K562 (cell line): ENCODE data around the gene CLCNKB. TPM values are rescaled to one million over a fixed set of nuclear protein-coding genes. Genes with fewer than 3 reads are reported as not detected.

Experiments used
- CHD2 ChIP-seq: IDR thresholded peaks from 2 replicates; pipeline ENCODE4 v1.6.1; 2011; ENCODE audit warnings: low read depth, low read length
- DMBX1 ChIP-seq: fragments of 250-450 bp; sonication (Bioruptor Pico); IDR thresholded peaks from 2 replicates; pipeline ENCODE4 v1.8.0; 2022; ENCODE audit warnings: inconsistent platforms, mild to moderate bottlenecking, moderate library complexity, borderline replicate concordance
- KLF6 ChIP-seq: fragments of 250-450 bp; sonication (Bioruptor Pico); IDR thresholded peaks from 2 replicates; pipeline ENCODE4 v1.4.0; 2020; ENCODE audit warnings: mild to moderate bottlenecking, moderate library complexity, borderline replicate concordance
- L3MBTL2 ChIP-seq: fragments of 450-650 bp; IDR thresholded peaks from 2 replicates; pipeline ENCODE4 v1.6.1; 2016; ENCODE audit warnings: mild to moderate bottlenecking, moderate library complexity
- NFRKB ChIP-seq: fragments of 450-650 bp; IDR thresholded peaks from 2 replicates; pipeline ENCODE4 v1.6.1; 2016; ENCODE audit warnings: low read depth
- POLR2G ChIP-seq: fragments of 200-400 bp; formaldehyde crosslinking; IDR thresholded peaks from 2 replicates; pipeline ENCODE4 v1.6.1; 2017; ENCODE audit warnings: low read depth, mild to moderate bottlenecking, antibody characterized with exemption, low read length, moderate library complexity
- POLR3G ChIP-seq: IDR thresholded peaks from 2 replicates; pipeline ENCODE4 v1.6.1; 2011; ENCODE audit not compliant: insufficient read length, insufficient replicate concordance; ENCODE audit errors: extremely low read depth
- PRDM10 ChIP-seq: fragments of 450-650 bp; IDR thresholded peaks from 2 replicates; pipeline ENCODE4 v1.6.1; 2018; ENCODE audit not compliant: partially characterized antibody
- RB1 ChIP-seq: fragments of 450-650 bp; IDR thresholded peaks from 2 replicates; pipeline ENCODE4 v1.6.1; 2017; ENCODE audit warnings: low read depth, mild to moderate bottlenecking
- RBM17 ChIP-seq: fragments of 200-400 bp; formaldehyde crosslinking; IDR thresholded peaks from 2 replicates; pipeline ENCODE4 v1.6.1; 2017; ENCODE audit warnings: low read depth, mild to moderate bottlenecking, low read length, borderline replicate concordance
- SOX6 ChIP-seq: fragments of 450-650 bp; IDR thresholded peaks from 2 replicates; pipeline ENCODE4 v1.6.1; 2014; ENCODE audit warnings: mild to moderate bottlenecking
- ZFX ChIP-seq: sonication (generic); formaldehyde crosslinking; IDR thresholded peaks from 2 replicates; pipeline ENCODE4 v1.8.0; 2022; ENCODE audit warnings: mild to moderate bottlenecking, missing genetic modification reagents, moderate library complexity
- polyA plus RNA-seq, 8 experiments: library from polyadenylated mRNA; depleted of rRNA in 4 of 8; stranded (reverse) in 5 of 8; unstranded in 3 of 8; fragments of >200 nt; fragmentation: Nextera tagmentation in 2 of 8; fragmentation: Illumina TruSeq in 1 of 8; extraction: Ambion mirVana in 2 of 8; extraction: Trizol in 1 of 8; gene quantifications; 2 replicates each; pipeline versions ENCODE4 v1.2.1 to v1.2.3, GENCODE V29; 2011 to 2014; ENCODE audit warnings: inconsistent platforms in 1 of 8, missing spikeins in 1 of 8
- total RNA-seq, 7 experiments: library from RNA; depleted of rRNA in 6 of 7; stranded (reverse); fragments of >200 nt in 6 of 7; fragmentation: Illumina TruSeq in 2 of 7; extraction: Trizol in 2 of 7; gene quantifications; 2 replicates each; pipeline versions ENCODE4 v1.2.1 to v1.2.3, GENCODE V29; 2011 to 2021; ENCODE audit warnings: low replicate concordance in 1 of 7
- TF ChIP-seq, protein P1 (sequence below): sonication (generic); formaldehyde crosslinking; IDR thresholded peaks from 2 replicates; pipeline ENCODE4 v1.8.0; 2022; ENCODE audit warnings: mild to moderate bottlenecking, missing genetic modification reagents
- TF ChIP-seq, protein P2 (sequence below), 3 experiments: IDR thresholded peaks in 2 of 3; conservative IDR thresholded peaks in 1 of 3; 2 replicates each; pipeline ENCODE4 v1.5.1; 2011 to 2012; ENCODE audit warnings: low read length in 3 of 3, mild to moderate bottlenecking in 3 of 3, control low read depth in 2 of 3, improper control_type of control experiment in 1 of 3, inconsistent platforms in 1 of 3, low read depth in 1 of 3, mixed read lengths in 1 of 3, moderate library complexity in 1 of 3; ENCODE audit not compliant: insufficient read depth in 2 of 3
- TF ChIP-seq, protein P3 (sequence below), 2 experiments: fragments of 450-650 bp; conservative IDR thresholded peaks; 2 replicates each; pipeline ENCODE4 v1.6.1; 2017; ENCODE audit warnings: mild to moderate bottlenecking in 2 of 2, moderate library complexity in 2 of 2

CLCNKB gene
- total and polyA plus RNA-seq, 9 of the 15 experiments (the other 6 are each of a cell fraction or from before 2014, with no cell fraction given): 0.08 to 1.7 (median 0.64) TPM

DNA sequence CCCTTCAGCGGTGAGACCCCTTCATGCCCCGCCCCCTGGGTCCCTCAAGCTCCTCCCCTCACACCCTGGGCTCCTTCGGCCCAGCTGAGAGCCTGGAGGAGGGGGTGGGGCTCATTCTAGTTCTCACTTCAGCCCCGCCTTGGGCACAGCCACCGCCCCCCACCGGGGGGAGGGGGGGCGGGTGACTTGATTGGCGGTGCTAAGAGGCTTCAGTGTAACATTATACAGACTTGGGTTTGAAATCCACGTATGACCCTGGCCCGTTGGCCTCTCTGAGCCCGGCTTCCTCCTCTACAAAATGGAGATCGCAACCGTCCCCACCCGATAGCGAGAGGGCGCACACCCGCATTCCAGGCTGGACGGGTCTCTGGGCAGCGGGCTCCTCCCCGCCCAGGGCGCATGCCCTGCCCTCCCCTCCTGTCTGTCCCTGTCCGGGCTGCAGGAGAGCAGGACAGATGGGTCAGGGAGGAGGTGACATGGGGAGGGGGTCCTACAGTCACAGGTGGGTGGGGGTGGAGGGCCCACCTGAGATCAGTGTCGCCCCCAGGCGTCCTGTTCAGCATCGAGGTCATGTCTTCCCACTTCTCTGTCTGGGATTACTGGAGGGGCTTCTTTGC lies 5.1 kb downstream of the CLCNKB start (continued):
- TF ChIP-seq RB1 (0 out of 2 replicates have a peak, but pooled peaks have one; percentile 17), SOX6 (peak; percentile 21; the same call in 1 of the 2 replicates), L3MBTL2 (peak; percentile 58), RBM17 (no peak), POLR2G (peak; percentile 72), POLR3G (no peak), PRDM10 (peak; percentile 98), NFRKB (peak; percentile 49; the same call in 1 of the 2 replicates), DMBX1 (CRISPR knock-in tag) (no peak), ZFX (peak; percentile 51), KLF6 (peak; percentile 42; the same call in 1 of the 2 replicates), CHD2 (peak; percentile 54; the same call in 1 of the 2 replicates)
- TF ChIP-seq, protein P1, sequence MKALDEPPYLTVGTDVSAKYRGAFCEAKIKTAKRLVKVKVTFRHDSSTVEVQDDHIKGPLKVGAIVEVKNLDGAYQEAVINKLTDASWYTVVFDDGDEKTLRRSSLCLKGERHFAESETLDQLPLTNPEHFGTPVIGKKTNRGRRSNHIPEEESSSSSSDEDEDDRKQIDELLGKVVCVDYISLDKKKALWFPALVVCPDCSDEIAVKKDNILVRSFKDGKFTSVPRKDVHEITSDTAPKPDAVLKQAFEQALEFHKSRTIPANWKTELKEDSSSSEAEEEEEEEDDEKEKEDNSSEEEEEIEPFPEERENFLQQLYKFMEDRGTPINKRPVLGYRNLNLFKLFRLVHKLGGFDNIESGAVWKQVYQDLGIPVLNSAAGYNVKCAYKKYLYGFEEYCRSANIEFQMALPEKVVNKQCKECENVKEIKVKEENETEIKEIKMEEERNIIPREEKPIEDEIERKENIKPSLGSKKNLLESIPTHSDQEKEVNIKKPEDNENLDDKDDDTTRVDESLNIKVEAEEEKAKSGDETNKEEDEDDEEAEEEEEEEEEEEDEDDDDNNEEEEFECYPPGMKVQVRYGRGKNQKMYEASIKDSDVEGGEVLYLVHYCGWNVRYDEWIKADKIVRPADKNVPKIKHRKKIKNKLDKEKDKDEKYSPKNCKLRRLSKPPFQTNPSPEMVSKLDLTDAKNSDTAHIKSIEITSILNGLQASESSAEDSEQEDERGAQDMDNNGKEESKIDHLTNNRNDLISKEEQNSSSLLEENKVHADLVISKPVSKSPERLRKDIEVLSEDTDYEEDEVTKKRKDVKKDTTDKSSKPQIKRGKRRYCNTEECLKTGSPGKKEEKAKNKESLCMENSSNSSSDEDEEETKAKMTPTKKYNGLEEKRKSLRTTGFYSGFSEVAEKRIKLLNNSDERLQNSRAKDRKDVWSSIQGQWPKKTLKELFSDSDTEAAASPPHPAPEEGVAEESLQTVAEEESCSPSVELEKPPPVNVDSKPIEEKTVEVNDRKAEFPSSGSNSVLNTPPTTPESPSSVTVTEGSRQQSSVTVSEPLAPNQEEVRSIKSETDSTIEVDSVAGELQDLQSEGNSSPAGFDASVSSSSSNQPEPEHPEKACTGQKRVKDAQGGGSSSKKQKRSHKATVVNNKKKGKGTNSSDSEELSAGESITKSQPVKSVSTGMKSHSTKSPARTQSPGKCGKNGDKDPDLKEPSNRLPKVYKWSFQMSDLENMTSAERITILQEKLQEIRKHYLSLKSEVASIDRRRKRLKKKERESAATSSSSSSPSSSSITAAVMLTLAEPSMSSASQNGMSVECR (CRISPR knock-in tag): peak; percentile 48; the same call in 1 of the 2 replicates
- TF ChIP-seq, protein P2, sequence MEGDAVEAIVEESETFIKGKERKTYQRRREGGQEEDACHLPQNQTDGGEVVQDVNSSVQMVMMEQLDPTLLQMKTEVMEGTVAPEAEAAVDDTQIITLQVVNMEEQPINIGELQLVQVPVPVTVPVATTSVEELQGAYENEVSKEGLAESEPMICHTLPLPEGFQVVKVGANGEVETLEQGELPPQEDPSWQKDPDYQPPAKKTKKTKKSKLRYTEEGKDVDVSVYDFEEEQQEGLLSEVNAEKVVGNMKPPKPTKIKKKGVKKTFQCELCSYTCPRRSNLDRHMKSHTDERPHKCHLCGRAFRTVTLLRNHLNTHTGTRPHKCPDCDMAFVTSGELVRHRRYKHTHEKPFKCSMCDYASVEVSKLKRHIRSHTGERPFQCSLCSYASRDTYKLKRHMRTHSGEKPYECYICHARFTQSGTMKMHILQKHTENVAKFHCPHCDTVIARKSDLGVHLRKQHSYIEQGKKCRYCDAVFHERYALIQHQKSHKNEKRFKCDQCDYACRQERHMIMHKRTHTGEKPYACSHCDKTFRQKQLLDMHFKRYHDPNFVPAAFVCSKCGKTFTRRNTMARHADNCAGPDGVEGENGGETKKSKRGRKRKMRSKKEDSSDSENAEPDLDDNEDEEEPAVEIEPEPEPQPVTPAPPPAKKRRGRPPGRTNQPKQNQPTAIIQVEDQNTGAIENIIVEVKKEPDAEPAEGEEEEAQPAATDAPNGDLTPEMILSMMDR (IDR thresholded peaks at IDR 0.05 in 2 of 3, conservative IDR thresholded peaks at IDR 0.05 in 1 of 3; ENCODE audit: insufficient read depth in 2 of 3, low read depth in 1 of 3, low read length in 3 of 3): peak in 2 of 3 experiments; percentile 22 to 37; a peak in 3 of 6 replicates
- TF ChIP-seq, protein P3, sequence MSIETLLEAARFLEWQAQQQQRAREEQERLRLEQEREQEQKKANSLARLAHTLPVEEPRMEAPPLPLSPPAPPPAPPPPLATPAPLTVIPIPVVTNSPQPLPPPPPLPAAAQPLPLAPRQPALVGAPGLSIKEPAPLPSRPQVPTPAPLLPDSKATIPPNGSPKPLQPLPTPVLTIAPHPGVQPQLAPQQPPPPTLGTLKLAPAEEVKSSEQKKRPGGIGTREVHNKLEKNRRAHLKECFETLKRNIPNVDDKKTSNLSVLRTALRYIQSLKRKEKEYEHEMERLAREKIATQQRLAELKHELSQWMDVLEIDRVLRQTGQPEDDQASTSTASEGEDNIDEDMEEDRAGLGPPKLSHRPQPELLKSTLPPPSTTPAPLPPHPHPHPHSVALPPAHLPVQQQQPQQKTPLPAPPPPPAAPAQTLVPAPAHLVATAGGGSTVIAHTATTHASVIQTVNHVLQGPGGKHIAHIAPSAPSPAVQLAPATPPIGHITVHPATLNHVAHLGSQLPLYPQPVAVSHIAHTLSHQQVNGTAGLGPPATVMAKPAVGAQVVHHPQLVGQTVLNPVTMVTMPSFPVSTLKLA (conservative IDR thresholded peaks at IDR 0.05): peak in 1 of 2 experiments; percentile 30; a peak in 1 of 4 replicates
